GM18867 (cell line): ENCODE data around the gene DENND2D.
"Not testable (repeated sequence)": the region's sequence is repeated elsewhere in the genome, so short reads cannot be mapped to it uniquely, and the experiment has no call there.

Source experiments
- ATAC-seq: cut with Tn5 transposase; IDR thresholded peaks from one replicate; pipeline ENCODE4 v1.9.1; 2021; ENCODE audit warnings: mild to moderate bottlenecking, moderate library complexity; ENCODE audit not compliant: unreplicated experiment

Gene DENND2D

GRCh38 chr1:111222308-111223125 is 22.1 kb upstream of the DENND2D start:
- peak; percentile 25 for ATAC-seq

GRCh38 chr1:111221633-111222291 is 21.3 kb upstream of the DENND2D start:
- ATAC-seq: peak; percentile 53

- no peak for ATAC-seq
Observed at GRCh38 chr1:111221276-111221632, 20.8 kb upstream of the DENND2D start.

GRCh38 chr1:111220302-111220890 is 19.9 kb upstream of the DENND2D start:
- ATAC-seq: no peak

GRCh38 chr1:111219557-111220286 is 19.3 kb upstream of the DENND2D start:
- ATAC-seq: peak; percentile 32

GRCh38 chr1:111218701-111219556 is 18.5 kb upstream of the DENND2D start:
- no peak for ATAC-seq

- ATAC-seq: no peak
Observed at GRCh38 chr1:111217183-111217910, 16.9 kb upstream of the DENND2D start.

GRCh38 chr1:111216751-111217150 is 16.3 kb upstream of the DENND2D start:
- no peak for ATAC-seq

- not testable (repeated sequence) for ATAC-seq
Observed at GRCh38 chr1:111215285-111215684, 14.8 kb upstream of the DENND2D start.

GRCh38 chr1:111214884-111215283 is 14.4 kb upstream of the DENND2D start:
- ATAC-seq: no peak

GRCh38 chr1:111214074-111214801 is 13.8 kb upstream of the DENND2D start:
- ATAC-seq: no peak

- ATAC-seq: no peak
Observed at GRCh38 chr1:111213412-111213811, 13.0 kb upstream of the DENND2D start.

- no peak for ATAC-seq
Observed at GRCh38 chr1:111212634-111213335, 12.3 kb upstream of the DENND2D start.

- no peak for ATAC-seq
Observed at GRCh38 chr1:111211921-111212320, 11.5 kb upstream of the DENND2D start.

GRCh38 chr1:111209622-111210021 is 9.2 kb upstream of the DENND2D start:
- ATAC-seq: no peak

GRCh38 chr1:111208921-111209320 is 8.5 kb upstream of the DENND2D start:
- no peak for ATAC-seq

- no peak for ATAC-seq
Observed at GRCh38 chr1:111205714-111206050, 5.2 kb upstream of the DENND2D start.

- ATAC-seq: no peak
Observed at GRCh38 chr1:111204983-111205713, 4.7 kb upstream of the DENND2D start.
